DMS53 (cell line): ENCODE data around the gene TTYH3.

Source experiments
- DNase-seq: peaks from one replicate; lab custom pipeline; 2025; lab: John Stamatoyannopoulos, UW

TTYH3 gene

DNA sequence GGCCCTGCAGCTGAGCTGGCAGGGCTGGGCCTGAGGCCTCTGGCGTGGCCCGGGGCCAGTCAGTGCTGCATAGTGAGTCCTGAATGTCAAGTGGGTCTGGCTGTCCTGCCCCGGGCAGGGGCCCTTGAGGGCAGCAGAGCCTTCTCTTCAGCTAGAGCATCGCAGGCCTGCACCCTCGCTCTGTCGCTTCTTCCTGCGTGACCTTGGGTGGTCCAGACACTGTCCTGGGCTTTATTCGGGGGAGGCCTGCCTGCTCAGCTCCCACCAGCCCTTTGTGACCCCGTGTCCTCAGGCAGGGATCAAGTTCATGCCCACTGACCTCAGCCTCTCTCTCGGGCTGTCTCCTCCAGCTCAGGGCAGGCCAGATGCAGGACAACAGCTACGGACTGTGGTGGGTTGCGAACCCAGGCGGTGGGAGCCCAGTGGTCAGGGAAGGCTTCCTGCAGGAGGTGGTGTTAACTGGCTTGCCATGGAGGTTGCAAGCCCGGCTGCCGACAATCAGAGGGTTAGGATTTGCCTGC lies 3.4 kb downstream of the TTYH3 start:
- DNase-seq, result no peak

DNA sequence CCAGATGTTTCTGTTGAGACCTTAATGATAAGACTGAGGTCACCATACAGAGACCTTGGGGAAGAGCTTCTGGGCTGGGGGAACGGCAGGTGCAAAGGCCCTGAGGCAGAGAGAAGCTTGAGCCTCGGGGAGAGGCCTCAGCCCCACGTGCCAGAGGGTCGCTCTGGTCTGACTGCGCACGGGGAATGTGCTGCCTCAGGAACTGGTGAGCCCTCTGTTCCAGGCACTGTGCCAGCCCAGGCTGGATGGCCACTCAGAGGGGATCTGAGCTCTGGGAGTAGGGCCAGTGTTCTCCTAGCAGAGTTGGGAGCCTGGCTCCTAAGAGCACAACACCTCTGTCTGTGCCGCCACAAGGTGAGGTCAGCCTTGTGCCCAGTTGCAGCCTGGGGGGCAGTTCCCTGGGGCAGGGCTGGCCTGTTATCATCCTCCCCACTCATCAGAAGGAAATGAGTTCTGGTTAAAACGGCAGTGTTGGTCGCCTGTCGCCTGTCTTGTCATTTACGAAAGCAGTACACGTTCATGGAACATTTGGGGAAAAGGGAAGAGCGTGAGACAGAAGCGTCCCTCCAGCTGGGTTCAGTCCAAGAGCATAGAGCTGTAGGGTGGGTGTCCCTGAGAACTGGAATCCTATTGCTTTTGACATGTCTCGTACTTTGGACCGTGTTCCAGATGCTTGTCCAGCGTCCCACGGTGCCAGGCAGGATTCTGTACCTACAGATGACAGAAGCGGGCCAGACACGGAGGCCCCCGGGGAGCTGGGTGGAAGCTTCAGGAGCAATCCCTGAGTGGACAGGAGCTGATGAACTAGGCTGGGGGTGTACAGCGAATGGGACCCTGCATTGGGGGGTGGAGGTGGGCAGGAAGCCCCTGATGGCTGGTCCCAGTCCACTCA lies 4.3 kb downstream of the TTYH3 start:
- no peak for DNase-seq

DNA sequence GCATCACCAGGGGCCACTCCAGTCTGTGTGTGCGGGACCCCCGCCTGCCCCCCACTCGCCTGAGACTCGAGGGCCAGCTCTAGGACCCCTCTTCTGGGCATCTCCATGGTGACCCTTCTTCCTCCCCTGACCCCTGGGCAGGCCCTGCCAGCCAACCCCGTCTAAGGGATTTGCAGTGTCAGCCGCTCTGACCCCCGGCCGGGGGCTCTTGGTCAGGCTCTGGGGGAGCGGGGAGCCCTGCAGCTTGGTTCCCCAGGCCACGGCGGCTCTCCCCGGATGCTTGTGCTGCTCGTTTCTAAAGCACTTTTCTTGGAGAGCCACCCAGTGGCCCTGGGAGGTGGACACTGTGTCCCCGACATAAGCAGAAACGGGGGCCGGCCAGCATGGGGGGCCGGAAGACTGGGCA lies 5.3 kb downstream of the TTYH3 start:
- DNase-seq, result no peak

DNA sequence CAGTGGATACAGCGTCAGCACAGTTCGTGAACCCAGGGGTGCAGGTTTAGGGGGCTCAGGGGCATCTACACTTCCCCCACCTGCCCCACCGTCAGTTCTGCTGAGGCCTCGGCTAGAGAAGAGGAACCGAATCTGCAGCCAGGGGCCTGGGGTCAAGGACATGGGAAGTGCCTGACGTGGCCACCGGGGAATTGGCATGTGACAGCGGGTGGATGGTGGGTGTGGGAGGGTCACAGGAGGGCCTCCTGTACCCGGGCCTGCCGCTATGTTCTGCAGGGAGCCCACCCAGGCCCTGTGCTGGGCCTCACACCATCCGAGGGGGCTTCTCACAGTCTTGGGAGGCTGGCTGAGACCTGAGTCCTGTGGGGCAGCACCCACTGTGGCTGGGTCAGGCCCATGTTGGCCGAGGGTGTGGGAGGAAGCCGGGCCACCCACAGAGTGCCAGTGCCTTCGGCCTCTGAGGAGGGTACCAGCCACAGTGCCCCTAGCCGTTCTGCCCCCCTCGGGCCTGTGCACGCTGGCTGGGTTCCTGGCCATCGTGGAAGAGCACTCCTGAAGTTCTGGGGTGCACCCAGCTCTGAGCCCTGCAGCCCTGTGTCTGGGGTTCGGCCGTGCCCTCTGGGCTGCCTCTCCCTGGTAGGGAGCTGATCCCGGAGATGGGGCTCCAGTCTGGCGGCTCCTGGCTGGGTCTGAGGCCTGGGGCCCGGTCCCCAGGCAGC lies 5.9 kb downstream of the TTYH3 start:
- DNase-seq, result no peak

DNA sequence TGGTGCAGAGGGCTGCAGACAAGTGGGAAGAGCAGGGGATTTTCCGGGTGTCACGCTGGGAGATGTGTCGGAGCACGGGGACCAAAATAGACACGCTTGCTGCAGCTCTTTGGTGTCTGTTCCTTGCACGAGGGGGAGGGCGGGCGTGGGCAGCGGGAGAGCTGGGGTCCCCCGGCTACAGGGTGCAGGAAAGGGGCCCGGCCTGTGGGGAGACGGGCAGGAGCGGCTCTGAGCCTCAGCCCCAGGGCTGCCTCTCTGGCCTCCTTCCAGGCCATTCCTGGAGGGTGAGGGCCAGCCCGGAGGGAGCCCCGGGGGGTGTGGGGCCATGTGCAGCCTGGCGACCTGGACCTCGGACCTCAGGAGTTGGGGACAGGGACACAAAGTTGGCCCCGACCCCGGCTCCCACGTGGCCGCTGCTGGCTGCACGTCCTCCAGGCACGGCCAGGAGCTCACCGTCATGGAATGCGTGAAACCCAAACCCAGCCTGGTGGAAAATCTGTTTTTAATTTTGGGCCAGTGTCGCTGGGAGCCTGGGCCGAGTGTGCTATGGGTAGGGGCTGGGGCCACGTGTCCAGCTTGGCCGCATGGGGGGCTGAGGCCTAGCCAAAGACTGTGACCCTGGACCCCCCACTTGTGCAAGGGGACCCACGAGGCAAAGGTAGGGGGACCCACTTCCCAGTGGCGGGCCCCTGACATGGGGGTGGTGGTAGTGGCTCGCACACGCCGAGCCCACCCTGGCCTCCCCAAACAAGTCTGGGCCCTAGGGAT lies 6.6 kb downstream of the TTYH3 start:
- no peak for DNase-seq

DNA sequence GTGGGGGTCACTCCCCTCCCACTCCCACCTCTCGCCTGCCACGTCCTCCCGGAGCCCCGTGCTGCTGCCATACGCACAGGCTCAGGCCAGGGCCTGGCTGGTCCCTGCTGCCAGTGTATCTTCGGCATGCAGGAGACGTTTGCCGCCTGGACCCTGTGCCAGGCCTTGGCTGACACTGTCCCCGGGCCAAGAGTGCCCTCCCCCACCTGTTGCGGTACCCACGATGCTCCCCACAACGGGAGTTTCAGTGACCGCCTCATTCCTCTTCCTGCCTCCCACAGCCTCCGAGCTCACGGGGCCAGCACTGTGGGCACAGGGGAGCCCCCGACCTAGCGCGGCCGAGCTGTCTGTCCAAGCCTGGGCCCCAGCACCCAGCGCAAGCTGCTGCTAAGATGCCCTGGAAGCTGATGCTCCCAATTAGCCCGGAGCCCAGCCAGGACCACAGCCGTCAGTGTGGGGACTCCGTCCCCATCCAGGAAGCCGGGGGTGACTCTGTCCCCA lies 7.4 kb downstream of the TTYH3 start:
- DNase-seq, result no peak

DNA sequence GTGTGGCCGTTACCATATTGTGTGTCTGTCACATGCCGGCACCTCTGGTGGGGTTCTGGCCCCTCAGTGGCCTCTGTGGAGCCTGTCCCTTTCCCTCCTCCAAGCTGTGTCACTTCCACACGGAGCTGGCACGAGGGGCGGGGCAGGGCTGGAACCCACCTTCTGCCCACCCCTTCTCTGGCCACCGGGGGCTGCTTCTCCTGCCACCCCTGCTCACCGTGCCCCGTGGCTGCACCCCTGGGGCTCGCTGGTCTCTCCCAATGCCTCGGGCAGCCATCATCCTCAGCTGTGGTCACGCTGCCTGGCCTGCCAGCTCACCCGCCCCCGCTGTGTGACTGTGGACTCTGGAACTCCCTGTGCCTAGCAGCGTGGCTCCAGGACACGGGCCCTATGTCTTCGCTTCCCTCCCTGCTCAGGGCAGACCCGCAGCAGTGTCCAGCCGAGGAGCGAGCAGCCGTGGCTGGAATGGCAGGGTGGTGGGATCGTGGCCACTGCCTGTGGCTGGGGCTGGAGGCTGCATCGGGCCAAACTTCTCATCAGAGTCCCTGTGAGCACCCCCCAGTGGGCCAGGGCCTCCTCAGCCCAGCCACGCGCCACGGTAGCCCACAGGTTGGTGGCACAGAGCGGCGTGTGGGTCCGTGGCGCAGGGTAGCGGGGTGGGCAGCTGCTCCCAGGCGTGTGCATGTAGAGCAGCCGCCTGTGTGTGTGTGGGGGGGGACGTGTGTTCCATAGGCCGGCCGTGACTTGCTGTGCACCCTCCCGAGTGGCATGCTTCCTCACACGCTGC lies 8.1 kb downstream of the TTYH3 start:
- DNase-seq, result no peak

DNA sequence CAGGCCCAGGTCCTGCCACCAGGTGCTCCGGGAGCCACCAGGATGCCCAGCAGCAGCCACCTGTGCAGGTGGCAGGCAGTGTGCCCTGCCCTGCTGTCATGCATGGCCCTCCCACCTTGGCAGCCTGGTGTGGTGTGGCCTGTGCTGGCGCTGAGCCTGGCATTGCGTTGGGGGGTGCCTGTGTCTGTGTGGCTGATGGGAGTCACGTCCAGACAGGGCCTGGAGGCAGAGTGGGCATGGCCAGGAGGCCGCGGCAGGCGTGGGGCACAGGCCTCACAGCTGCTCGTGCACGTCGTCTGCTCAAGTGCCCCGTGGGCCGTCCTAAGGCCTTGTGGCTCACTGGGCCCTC lies 8.7 kb downstream of the TTYH3 start:
- DNase-seq, result no peak

DNA sequence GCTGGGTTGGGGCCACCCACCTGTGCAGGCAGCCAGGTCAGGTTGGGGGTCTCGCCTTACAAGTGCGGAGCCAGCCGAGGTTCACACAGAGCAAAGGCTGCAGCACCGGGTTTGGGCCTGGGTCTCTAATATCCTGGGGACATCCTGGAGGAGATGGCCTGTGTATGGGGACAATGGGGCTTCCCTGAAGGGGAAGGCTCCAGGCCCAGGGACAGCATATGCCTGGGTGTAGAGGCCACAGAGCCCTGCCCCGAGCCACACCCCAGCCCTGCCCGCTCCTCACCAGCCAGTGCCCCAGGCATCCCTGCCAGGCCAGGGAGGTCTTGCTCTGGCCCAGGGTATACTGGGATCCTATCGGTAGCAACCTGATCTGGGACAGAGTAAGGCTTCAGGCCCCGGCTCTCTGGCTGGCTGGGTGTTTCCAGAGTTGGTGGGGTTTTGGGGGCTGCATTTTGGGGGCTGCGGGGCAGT lies 9.1 kb downstream of the TTYH3 start:
- DNase-seq, result no peak

DNA sequence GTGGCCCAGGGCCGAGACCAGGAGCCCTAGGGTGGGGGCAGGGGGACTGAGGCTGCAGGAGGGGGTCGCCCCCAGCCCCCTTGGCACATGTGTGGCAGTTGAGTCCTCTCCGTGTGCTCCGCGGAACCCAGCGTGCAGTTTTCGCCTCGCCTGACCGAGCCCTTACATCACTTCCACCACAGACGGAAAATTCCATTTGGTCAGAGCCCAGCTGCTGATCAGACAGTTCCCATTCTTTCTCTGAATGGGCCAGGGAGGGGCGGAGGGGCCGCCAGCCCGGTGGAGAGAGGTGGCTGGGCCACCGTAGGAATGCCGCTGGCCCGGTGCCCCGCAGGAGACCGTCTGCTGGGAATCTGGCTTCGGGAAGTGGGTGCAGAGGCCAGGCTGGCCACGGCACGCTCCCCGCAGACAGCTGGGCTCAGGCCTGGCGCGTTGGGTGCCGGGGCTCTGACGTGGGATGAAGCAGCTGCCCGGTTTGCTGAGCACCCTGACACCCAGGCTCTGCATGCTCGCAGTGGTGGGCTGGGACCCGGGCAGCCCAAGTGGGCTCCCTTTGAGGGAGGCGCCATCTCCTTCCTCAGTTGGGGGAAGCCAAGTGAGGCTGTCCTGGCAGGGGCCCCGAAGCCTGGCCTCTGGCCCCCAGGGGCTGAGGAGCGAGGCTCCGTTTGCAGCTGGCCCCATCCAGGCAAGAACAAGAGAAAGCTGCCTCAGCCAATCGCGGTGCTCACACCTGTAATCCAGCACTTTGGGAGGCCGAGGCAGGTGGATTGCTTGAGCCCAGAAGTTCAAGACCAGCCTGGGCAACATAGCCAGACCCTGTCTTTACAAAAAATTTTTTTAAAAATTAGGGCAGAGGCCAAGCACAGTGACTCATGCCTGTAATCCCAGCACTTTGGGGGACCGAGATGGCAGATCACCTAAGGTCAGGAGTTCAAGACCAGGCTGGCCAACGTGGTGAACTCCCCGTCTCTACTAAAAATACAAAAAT lies 9.9 kb downstream of the TTYH3 start:
- DNase-seq, result no peak

DNA sequence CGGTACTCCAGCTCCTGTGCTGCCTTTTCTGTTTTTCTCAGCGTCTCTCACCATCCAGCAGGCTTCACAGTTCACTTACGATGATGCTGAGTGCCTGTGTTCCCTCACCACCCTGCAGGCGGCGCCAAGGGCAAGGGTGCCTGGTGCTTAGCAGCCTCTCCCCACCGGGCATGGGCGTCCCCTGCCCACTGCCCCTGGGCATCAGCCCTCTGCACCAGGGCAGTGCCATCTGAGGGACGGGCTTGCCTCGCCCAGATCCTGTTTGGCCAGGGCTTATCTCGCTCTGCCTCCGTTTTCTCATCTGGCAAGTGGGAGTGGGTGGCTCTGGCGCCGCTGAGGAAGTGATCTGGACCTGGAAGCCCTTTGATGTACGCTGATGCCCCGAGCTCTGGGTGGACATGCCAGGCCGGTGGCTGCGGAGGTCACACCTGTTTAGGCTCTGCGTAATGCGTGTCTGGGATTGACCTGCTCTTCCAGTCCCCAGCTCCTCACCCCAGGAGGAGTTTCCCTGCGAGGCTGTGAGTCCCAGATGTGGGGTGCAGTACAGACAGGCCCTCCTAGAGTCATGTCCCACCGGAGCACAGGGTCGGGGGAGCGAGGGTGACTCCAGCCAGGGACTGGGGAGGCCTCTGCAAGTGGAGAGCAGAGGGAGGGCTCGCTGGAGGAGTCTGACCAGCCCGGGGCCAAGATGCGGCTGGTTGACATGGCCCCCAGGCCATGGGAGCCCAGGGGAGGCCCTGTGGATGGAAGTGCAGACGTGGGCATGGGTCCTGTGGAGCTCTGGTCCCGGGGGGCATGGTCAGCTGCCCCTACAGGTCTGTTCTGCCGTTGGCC lies 11.8 kb downstream of the TTYH3 start:
- DNase-seq, result peak; percentile 46

DNA sequence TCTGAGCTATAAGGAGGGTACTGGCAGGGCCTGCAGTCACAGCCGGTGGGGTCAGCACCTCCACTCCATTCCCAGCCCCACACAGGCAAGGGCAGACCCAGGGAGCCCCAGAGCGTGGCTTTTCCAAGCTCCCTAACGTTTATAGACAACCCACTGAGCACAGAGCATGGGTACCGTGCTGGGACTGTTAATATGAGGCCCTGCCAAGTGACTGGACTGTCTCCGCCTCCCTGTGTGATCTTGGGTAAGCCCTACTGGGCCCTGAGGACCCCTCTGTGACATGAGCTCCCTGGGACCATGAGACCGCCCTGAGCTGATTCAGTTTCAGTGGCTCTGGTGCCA lies 12.4 kb downstream of the TTYH3 start:
- DNase-seq, result no peak

DNA sequence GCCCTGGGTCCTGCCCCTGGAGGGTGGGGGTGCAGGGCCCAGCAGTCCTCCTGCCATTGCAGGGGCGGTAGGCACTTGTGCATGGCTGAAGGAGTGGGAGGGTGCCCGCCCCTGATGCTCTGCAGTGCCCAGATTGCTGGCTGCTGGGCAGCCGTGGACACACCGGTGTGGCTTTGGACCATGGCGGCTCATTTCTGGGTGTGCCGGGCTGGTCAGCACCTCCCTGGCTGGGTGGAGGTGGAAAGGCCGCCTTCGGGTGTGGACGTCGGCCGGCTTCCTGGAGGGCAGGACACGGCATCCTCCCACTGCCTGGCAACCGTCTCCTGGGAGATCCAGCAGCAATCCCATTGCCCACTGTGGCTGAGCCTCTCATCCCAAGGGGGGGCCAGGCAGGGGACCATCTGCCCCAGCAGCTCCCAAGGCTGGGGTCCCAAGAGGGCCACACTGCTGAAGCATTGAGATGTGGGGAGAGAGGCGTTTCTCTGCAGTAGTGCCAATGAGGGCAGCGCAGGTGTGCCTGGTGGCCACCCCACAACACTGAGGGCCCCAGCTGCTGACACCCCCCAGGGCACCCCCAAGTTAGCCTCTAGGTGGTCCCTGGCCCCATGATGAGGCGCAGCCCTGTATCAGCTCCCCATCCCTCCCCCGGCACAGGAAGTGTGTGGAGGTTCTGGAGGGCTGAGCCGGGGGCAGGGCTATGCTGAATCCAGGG lies 12.9 kb downstream of the TTYH3 start:
- no peak for DNase-seq

DNA sequence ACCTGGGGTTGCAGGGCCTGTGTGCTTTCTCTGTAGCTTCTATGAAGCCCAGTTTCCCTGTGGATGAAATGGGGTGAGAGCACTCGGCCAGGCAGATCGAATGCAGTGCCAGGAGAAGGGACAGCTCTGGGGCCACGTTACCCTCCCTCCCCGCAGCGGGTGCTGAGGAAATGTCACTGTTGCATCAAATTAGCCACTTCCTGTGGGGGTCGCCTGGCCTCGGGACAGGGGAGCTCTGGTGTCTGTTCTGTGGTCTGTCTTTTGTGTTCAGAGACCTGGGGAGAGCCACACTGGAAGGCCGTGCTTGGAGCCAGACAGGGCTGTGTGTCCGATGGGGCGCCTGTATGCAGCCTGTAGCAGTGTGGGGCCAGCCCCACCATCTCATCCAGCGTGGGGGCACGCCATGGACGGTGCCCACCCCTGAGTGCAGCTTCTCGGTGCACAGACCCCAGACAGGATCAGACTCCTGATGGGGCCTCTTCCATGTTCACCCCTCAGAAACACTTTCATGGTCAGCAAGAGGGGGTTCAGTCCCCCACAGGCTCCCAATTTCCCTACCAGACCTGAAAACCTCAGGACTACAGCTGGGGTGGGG lies 13.6 kb downstream of the TTYH3 start:
- no peak for DNase-seq

DNA sequence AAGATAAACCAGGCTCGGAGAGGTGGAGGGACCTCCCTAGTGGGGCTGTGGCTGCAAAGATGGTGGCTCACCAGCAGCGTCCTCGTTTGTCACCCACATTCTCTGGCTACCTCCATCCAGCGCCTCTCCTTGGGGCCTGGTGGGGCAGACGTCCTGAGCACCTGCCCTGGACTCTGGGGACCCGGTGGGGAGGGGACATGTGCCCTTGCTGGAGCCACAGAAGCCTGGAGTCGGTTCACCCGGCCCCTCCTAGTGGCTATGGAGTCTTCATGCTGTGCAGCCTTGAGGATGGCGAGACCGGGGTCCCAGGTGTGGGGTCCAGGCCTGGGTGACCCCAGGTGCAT lies 14.5 kb downstream of the TTYH3 start:
- DNase-seq, result no peak

DNA sequence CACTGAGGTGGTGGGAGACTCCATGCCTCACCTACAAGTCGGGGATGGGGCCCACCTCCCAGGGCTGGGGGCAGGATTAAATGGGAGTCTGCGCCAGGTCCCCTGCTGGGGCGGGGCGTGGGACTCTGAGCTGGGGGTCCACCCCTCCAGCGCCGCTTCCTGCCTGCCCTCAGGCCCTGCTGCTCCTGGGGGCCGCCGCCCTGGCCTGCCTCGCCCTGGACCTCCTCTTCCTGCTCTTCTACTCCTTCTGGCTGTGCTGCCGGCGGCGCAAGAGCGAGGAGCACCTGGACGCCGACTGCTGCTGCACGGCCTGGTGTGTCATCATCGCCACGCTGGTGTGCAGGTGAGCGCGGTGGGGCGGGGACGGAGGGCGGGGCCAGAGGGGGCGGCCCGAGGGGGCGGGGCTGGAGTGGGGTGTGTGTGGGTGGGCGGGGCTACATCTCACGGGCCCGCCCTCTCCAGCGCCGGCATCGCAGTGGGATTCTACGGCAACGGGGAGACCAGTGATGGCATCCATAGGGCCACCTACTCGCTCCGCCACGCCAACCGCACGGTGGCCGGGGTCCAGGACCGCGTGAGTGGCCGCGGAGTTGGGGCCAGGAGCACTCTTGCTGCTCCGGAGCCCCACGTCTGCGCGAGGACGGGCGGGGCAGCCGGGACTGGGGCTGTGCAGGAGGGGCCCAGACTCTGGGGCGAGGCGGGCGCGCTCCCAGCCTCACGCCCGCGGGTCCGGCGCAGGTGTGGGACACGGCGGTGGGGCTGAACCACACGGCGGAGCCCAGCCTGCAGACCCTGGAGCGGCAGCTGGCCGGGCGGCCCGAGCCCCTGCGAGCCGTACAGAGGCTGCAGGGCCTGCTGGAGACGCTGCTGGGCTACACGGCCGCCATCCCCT lies 15.1 kb downstream of the TTYH3 start:
- DNase-seq, result no peak

DNA sequence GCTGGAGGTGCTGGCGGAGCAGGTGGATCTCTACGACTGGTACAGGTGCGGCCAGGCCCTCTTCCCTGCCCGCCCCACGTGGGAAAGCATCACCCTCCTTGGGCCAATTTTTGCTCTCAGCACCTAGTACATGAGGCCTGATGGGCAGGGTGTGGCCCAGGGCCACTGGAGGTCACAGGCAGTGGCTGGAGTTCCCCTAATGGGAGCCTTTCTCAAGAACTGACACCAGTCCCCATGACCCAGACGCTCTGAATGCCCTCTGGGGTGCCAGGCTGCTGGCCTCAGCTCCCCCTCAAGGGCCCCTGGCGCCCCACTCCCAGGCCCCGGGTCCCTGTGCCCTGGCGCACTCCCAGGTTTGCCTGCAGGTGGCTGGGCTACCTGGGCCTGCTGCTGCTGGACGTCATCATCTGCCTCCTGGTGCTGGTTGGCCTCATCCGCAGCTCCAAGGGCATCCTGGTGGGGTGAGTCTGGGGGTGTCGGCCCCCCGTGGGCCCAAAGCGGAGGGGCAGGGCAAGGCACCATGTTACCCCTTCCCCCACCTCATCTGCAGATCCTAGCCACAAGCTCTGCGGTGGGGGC lies 15.9 kb downstream of the TTYH3 start:
- no peak for DNase-seq
